Neuronal stem cell (in vitro differentiated cells): ENCODE results near the gene ISCU.

Experiments used
- DNase-seq: peaks from one replicate; pipeline ENCODE4 v3.0.0-alpha.2; 2013; ENCODE audit warnings: low spot score
- H2AFZ ChIP-seq: one replicate; pipeline ENCODE4 v1.6.1; 2013; ENCODE audit warnings: mild to moderate bottlenecking, low read length, inconsistent platforms
- H2AK5ac ChIP-seq: 2 replicates; pipeline ENCODE4 v1.6.1; 2013; ENCODE audit warnings: low read depth, mild to moderate bottlenecking, inconsistent platforms, low read length, moderate library complexity, mixed read lengths
- H2BK120ac ChIP-seq: 2 replicates; pipeline ENCODE4 v1.6.1; 2013; ENCODE audit warnings: low read depth, mild to moderate bottlenecking, inconsistent platforms, low read length, moderate library complexity, mixed read lengths
- H2BK12ac ChIP-seq: one replicate; pipeline ENCODE4 v1.6.1; 2013; ENCODE audit warnings: low read length, inconsistent platforms
- H2BK15ac ChIP-seq: 2 replicates; pipeline ENCODE4 v1.6.1; 2013; ENCODE audit warnings: mild to moderate bottlenecking, low read length, inconsistent platforms, mixed read lengths
- H2BK5ac ChIP-seq: one replicate; pipeline ENCODE4 v1.6.1; 2013; ENCODE audit warnings: inconsistent platforms, mild to moderate bottlenecking, low read length, moderate library complexity
- H3K14ac ChIP-seq: one replicate; pipeline ENCODE4 v1.6.1; 2013; ENCODE audit warnings: low read length, inconsistent platforms
- H3K18ac ChIP-seq: 2 replicates; pipeline ENCODE4 v1.6.1; 2013; ENCODE audit warnings: low read length, inconsistent platforms
- H3K23ac ChIP-seq: 2 replicates; pipeline ENCODE4 v1.6.1; 2013; ENCODE audit warnings: low read depth, mild to moderate bottlenecking, mixed read lengths, low read length, inconsistent platforms; ENCODE audit not compliant: poor library complexity
- H3K27ac ChIP-seq: replicated peaks from 3 replicates; pipeline ENCODE4 v1.5.1; 2013; ENCODE audit warnings: low read length, inconsistent platforms
- H3K27me3 ChIP-seq, 3 experiments: 2 replicates each; pipeline ENCODE4 v1.6.1; 2013; ENCODE audit warnings: low read length in 3 of 3, mild to moderate bottlenecking in 2 of 3, inconsistent platforms in 1 of 3, low read depth in 1 of 3, mixed read lengths in 1 of 3, moderate library complexity in 1 of 3; ENCODE audit not compliant: control insufficient read depth in 3 of 3, insufficient read depth in 3 of 3
- H3K36me3 ChIP-seq, 2 donors: replicated peaks in 1 of 2; 2 replicates each; pipeline ENCODE4 v1.6.1; 2013; ENCODE audit warnings: low read length in 2 of 2; ENCODE audit not compliant: control insufficient read depth in 2 of 2, insufficient read depth in 2 of 2
- H3K4ac ChIP-seq: 2 replicates; pipeline ENCODE4 v1.6.1; 2013; ENCODE audit warnings: inconsistent platforms, mild to moderate bottlenecking, low read length, moderate library complexity
- H3K4me1 ChIP-seq, 2 donors: 1 replicate in 1 of 2; 2 replicates in 1 of 2; pipeline ENCODE4 v1.6.1; 2013; ENCODE audit warnings: low read length in 2 of 2, low read depth in 1 of 2; ENCODE audit not compliant: control insufficient read depth in 2 of 2, insufficient read depth in 1 of 2
- H3K4me2 ChIP-seq: one replicate; pipeline ENCODE4 v1.6.1; 2013; ENCODE audit warnings: mild to moderate bottlenecking, low read length, inconsistent platforms; ENCODE audit not compliant: insufficient read depth, poor library complexity, severe bottlenecking
- H3K4me3 ChIP-seq, 2 donors: 2 replicates each; pipeline ENCODE4 v1.5.1; 2013; ENCODE audit warnings: low read length in 2 of 2, mild to moderate bottlenecking in 2 of 2, inconsistent platforms in 1 of 2, moderate library complexity in 1 of 2
- H3K79me1 ChIP-seq: one replicate; pipeline ENCODE4 v1.6.1; 2013; ENCODE audit warnings: low read depth, mild to moderate bottlenecking, inconsistent platforms, low read length, moderate library complexity
- H3K9ac ChIP-seq: one replicate; pipeline ENCODE4 v1.6.1; 2013; ENCODE audit warnings: mild to moderate bottlenecking, low read depth, low read length, inconsistent platforms; ENCODE audit not compliant: poor library complexity
- H3K9me3 ChIP-seq, 2 donors: replicated peaks in 1 of 2; 2 replicates each; pipeline versions ENCODE3 to v1.6.1; 2013; ENCODE audit warnings: low read length in 2 of 2, mild to moderate bottlenecking in 2 of 2, inconsistent platforms in 1 of 2, low read depth in 1 of 2, mixed read lengths in 1 of 2, moderate library complexity in 1 of 2; ENCODE audit not compliant: control insufficient read depth in 2 of 2, insufficient read depth in 1 of 2
- H4K8ac ChIP-seq: one replicate; pipeline ENCODE4 v1.6.1; 2013; ENCODE audit warnings: low read depth, mild to moderate bottlenecking, inconsistent platforms, low read length, moderate library complexity
- H4K91ac ChIP-seq: one replicate; pipeline ENCODE4 v1.6.1; 2013; ENCODE audit warnings: low read length, low read depth, mild to moderate bottlenecking, inconsistent platforms; ENCODE audit not compliant: poor library complexity
- WGBS, 2 donors: extraction: QIAGEN DNeasy Blood & Tissue Kit; methylation state at CpG; one replicate each; pipeline ENCODE4 v1.1.7; 2013; ENCODE audit warnings: missing lambda C conversion rate in 2 of 2, mixed read lengths in 1 of 2; ENCODE audit not compliant: insufficient read length in 2 of 2, insufficient replicate concordance in 1 of 2; ENCODE audit errors: extremely low coverage in 2 of 2; 5-methylcytosine and 5-hydroxymethylcytosine counted together

Gene ISCU

GRCh38 chr12:108563136-108563803 is 874 bp downstream of the ISCU start:
- Histone ChIP-seq H3K9ac (peak overlapping the region; percentile 88), H3K9me3 (no peaks in the 10 kb centered on the region), H4K91ac (no peak overlapping the region), H3K27me3 (no peaks in the 10 kb centered on the region), H3K27ac (no peak overlapping the region), H2BK15ac (no peak overlapping the region), H3K79me1 (peaks cover 9% of the 10 kb centered on the region), H2BK5ac (peak overlapping the region; percentile 80), H3K14ac (no peak overlapping the region), H3K4me1 (peaks cover 5 to 7% of the 10 kb centered on the region in 2 donors), H3K18ac (peak overlapping the region; percentile 53), H2BK12ac (no peak overlapping the region), H3K4me3 (peak overlapping the region; percentile 97 to 98), H4K8ac (no peak overlapping the region), H2BK120ac (no peak overlapping the region), H2AK5ac (no peak overlapping the region), H3K23ac (no peak overlapping the region), H3K4me2 (peak overlapping the region; percentile 80), H3K4ac (no peak overlapping the region), H2AFZ (peak overlapping the region; percentile 86), H3K36me3 (peaks cover 32 to 55% of the 10 kb centered on the region in 2 donors)
- no CpG with 5 or more reads among the region's 14 CpGs for WGBS, 2 donors
- DNase-seq = peak; percentile 57

- no peak overlapping the region for H3K9ac ChIP-seq
- no peak overlapping the region for H4K91ac ChIP-seq
- peaks cover 34 to 56% of the 10 kb centered on the region in 2 donors for H3K36me3 ChIP-seq
- no peaks in the 10 kb centered on the region for H3K27me3 ChIP-seq
- no peak overlapping the region for H3K18ac ChIP-seq
- H3K9me3 ChIP-seq = no peaks in the 10 kb centered on the region
- peaks cover 5 to 7% of the 10 kb centered on the region in 2 donors for H3K4me1 ChIP-seq
- H3K14ac ChIP-seq = no peak overlapping the region
- H3K79me1 ChIP-seq = peaks cover 9% of the 10 kb centered on the region
- no peak overlapping the region for H3K4me2 ChIP-seq
- H2BK5ac ChIP-seq = no peak overlapping the region
- peak overlapping the region in 1 of 2 donors; percentile 98 for H3K4me3 ChIP-seq
- H2AFZ ChIP-seq = no peak overlapping the region
- H3K27ac ChIP-seq = no peak overlapping the region
- H4K8ac ChIP-seq = no peak overlapping the region
- no peak overlapping the region for H2BK15ac ChIP-seq
- H3K4ac ChIP-seq = no peak overlapping the region
- H3K23ac ChIP-seq = no peak overlapping the region
- no peak overlapping the region for H2BK12ac ChIP-seq
- H2AK5ac ChIP-seq = no peak overlapping the region
- WGBS, 2 donors = no CpG with 5 or more reads among the region's 1 CpG
- no peak for DNase-seq
- no peak overlapping the region for H2BK120ac ChIP-seq
These were observed 1.4 kb downstream of the ISCU start for GRCh38 chr12:108563804-108564151.

- Histone ChIP-seq H3K4me1 (peaks cover 3% of the 10 kb centered on the region in 2 donors), H4K91ac (no peak overlapping the region), H3K14ac (no peak overlapping the region), H3K9me3 (no peaks in the 10 kb centered on the region), H3K23ac (no peak overlapping the region), H3K4me2 (no peak overlapping the region), H4K8ac (no peak overlapping the region), H3K36me3 (peaks cover 35 to 60% of the 10 kb centered on the region in 2 donors), H2AFZ (no peak overlapping the region), H2BK120ac (no peak overlapping the region), H3K9ac (no peak overlapping the region), H2BK12ac (no peak overlapping the region), H2BK5ac (no peak overlapping the region), H3K27ac (no peak overlapping the region), H2BK15ac (no peak overlapping the region), H3K4ac (no peak overlapping the region), H2AK5ac (no peak overlapping the region), H3K27me3 (no peaks in the 10 kb centered on the region), H3K4me3 (no peak overlapping the region), H3K79me1 (peaks cover 7% of the 10 kb centered on the region), H3K18ac (no peak overlapping the region)
- no peak for DNase-seq
These were observed 2.3 kb downstream of the ISCU start for GRCh38 chr12:108564724-108565123.

- Histone ChIP-seq H2AFZ (no peak overlapping the region), H3K14ac (no peak overlapping the region), H3K4me1 (peaks cover 0 to 1% of the 10 kb centered on the region in 2 donors), H3K18ac (no peak overlapping the region), H4K91ac (no peak overlapping the region), H3K23ac (no peak overlapping the region), H2BK12ac (no peak overlapping the region), H2BK120ac (no peak overlapping the region), H3K4me2 (no peak overlapping the region), H3K79me1 (peaks cover 6% of the 10 kb centered on the region), H2BK5ac (no peak overlapping the region), H2AK5ac (no peak overlapping the region), H3K9me3 (no peaks in the 10 kb centered on the region), H3K27me3 (no peaks in the 10 kb centered on the region), H3K27ac (no peak overlapping the region), H3K9ac (no peak overlapping the region), H3K4me3 (no peak overlapping the region), H4K8ac (no peak overlapping the region), H3K36me3 (peaks cover 35 to 64% of the 10 kb centered on the region in 2 donors), H3K4ac (no peak overlapping the region), H2BK15ac (no peak overlapping the region)
- no peak for DNase-seq
- no CpG with 5 or more reads among the region's 3 CpGs for WGBS, 2 donors
These were observed 2.8 kb downstream of the ISCU start for GRCh38 chr12:108565146-108565545.
